Effector CD4-positive, alpha-beta T cell (primary cell): ENCODE measurements around the gene LUZP2.

Source experiments
- DNase-seq: peaks from one replicate; pipeline ENCODE4 v3.0.0-alpha.2; 2020

LUZP2 gene

GRCh38 chr11:24572376-24572775 is 75.5 kb downstream of the LUZP2 start:
- no peak for DNase-seq

GRCh38 chr11:24574461-24574860 is 77.6 kb downstream of the LUZP2 start:
- no peak for DNase-seq

GRCh38 chr11:24575392-24575791 is 78.5 kb downstream of the LUZP2 start:
- no peak for DNase-seq

GRCh38 chr11:24585192-24585591 is 88.3 kb downstream of the LUZP2 start:
- DNase-seq = no peak

- DNase-seq = no peak
These were observed 90.8 kb downstream of the LUZP2 start for GRCh38 chr11:24587635-24588034.

GRCh38 chr11:24588081-24588480 is 91.2 kb downstream of the LUZP2 start:
- DNase-seq = no peak

- no peak for DNase-seq
These were observed 92.2 kb downstream of the LUZP2 start for GRCh38 chr11:24589064-24589463.

GRCh38 chr11:24591283-24591682 is 94.4 kb downstream of the LUZP2 start:
- DNase-seq = no peak

GRCh38 chr11:24592360-24592759 is 95.5 kb downstream of the LUZP2 start:
- DNase-seq = no peak

- DNase-seq = no peak
These were observed 96.5 kb downstream of the LUZP2 start for GRCh38 chr11:24593332-24593731.

- no peak for DNase-seq
These were observed 97.5 kb downstream of the LUZP2 start for GRCh38 chr11:24594401-24594800.

GRCh38 chr11:24598641-24599040 is 101.8 kb downstream of the LUZP2 start:
- DNase-seq = no peak

GRCh38 chr11:24609192-24610119 is 112.6 kb downstream of the LUZP2 start:
- no peak for DNase-seq

GRCh38 chr11:24615451-24616160 is 118.8 kb downstream of the LUZP2 start:
- no peak for DNase-seq

GRCh38 chr11:24617856-24618255 is 121.0 kb downstream of the LUZP2 start:
- no peak for DNase-seq

GRCh38 chr11:24619900-24620299 is 123.0 kb downstream of the LUZP2 start:
- no peak for DNase-seq

- DNase-seq = no peak
These were observed 125.4 kb downstream of the LUZP2 start for GRCh38 chr11:24622262-24622661.

- DNase-seq = no peak
These were observed 126.3 kb downstream of the LUZP2 start for GRCh38 chr11:24623121-24623520.

GRCh38 chr11:24624432-24624831 is 127.6 kb downstream of the LUZP2 start:
- no peak for DNase-seq

GRCh38 chr11:24625975-24626374 is 129.1 kb downstream of the LUZP2 start:
- DNase-seq = no peak

- no peak for DNase-seq
These were observed 131.4 kb downstream of the LUZP2 start for GRCh38 chr11:24628224-24628776.

GRCh38 chr11:24634606-24635160 is 137.8 kb downstream of the LUZP2 start:
- no peak for DNase-seq

- DNase-seq = no peak
These were observed 138.9 kb downstream of the LUZP2 start for GRCh38 chr11:24635588-24636290.
